Neural cell (in vitro differentiated cells): ENCODE results near the gene MOV10L1.

ENCODE experiments used
- CTCF ChIP-seq: fragments of 450-650 bp; IDR thresholded peaks from 2 replicates; pipeline ENCODE4 v1.5.1; 2014; ENCODE audit warnings: antibody characterized with exemption, mild to moderate bottlenecking, moderate library complexity; ENCODE audit not compliant: poor library complexity, severe bottlenecking
- EZH2 ChIP-seq: fragments of 200-600, 300-800 bp; shearing (Covaris generic), sonication (generic); IDR thresholded peaks from 2 replicates; pipeline ENCODE4 v1.6.1; 2014; ENCODE audit warnings: antibody characterized with exemption, low read length, borderline replicate concordance, mild to moderate bottlenecking; ENCODE audit not compliant: insufficient read depth, poor library complexity, severe bottlenecking
- MXI1 ChIP-seq: fragments of 450-650 bp; conservative IDR thresholded peaks from 2 replicates; pipeline ENCODE4 v1.6.1; 2014; ENCODE audit warnings: antibody characterized with exemption, mild to moderate bottlenecking; ENCODE audit not compliant: poor library complexity, severe bottlenecking
- POLR2AphosphoS5 ChIP-seq: IDR thresholded peaks from 2 replicates; pipeline ENCODE4 v1.6.1; 2012
- REST ChIP-seq: IDR thresholded peaks from 2 replicates; pipeline ENCODE4 v1.6.1; 2012; ENCODE audit warnings: borderline replicate concordance
- SMC3 ChIP-seq: fragments of 450-650 bp; conservative IDR thresholded peaks from 2 replicates; pipeline ENCODE4 v1.6.1; 2014; ENCODE audit warnings: antibody characterized with exemption, mild to moderate bottlenecking, moderate library complexity; ENCODE audit not compliant: poor library complexity

- TF ChIP-seq CTCF: no peak
- TF ChIP-seq POLR2AphosphoS5: no peak
- TF ChIP-seq EZH2: no peak
- TF ChIP-seq MXI1: no peak
- no peak for TF ChIP-seq SMC3
- no peak for TF ChIP-seq REST
Observed at GRCh38 chr22:50061824-50062355, 27.9 kb upstream of the MOV10L1 start.
